ENCODE results near the gene BAIAP3. TPM values are rescaled to one million over a fixed set of nuclear protein-coding genes. Genes with fewer than 3 reads are reported as not detected.

BAIAP3 gene
- total and polyA plus RNA-seq, 2 donors (not counting 3 experiments of a cell fraction or from before 2014, with no cell fraction given), result 0.36 to 0.66 TPM

GRCh38 chr16:1288813-1289476, 44.5 kb upstream of the BAIAP3 start:
- ChIA-PET CTCF (interaction anchor here (0.6 to 0.8 kb wide), 2 partner anchors 12 to 16 kb away, joined by 3 read pairs; no protein-coding TSS in a partner anchor), POLR2A (no interaction called here)
- Histone ChIP-seq H3K9ac (replicated peaks; ENCODE audit: extremely low read depth, insufficient read depth, low read length) (no peak overlapping the region), H3K4me3 (replicated peaks in 1 of 3; ENCODE audit: insufficient read depth in 1 of 3, low read depth in 1 of 3, low read length in 3 of 3) (no peak overlapping the region), H4K20me1 (replicated peaks; ENCODE audit: control insufficient read depth, extremely low read depth, insufficient read depth, low read length) (no peaks in the 10 kb centered on the region), H3K27me3 (ENCODE audit: control insufficient read depth in 2 of 2, insufficient read depth in 2 of 2, low read length in 2 of 2) (peaks cover 17 to 18% of the 10 kb centered on the region in 2 experiments), H3K9me1 (replicated peaks; ENCODE audit: control insufficient read depth, extremely low read depth, insufficient read depth, low read length) (no peaks in the 10 kb centered on the region), H3K27ac (ENCODE audit: insufficient read depth, low read depth, low read length) (no peak overlapping the region), H3K79me2 (ENCODE audit: control insufficient read depth, insufficient read depth, low read length) (no peaks in the 10 kb centered on the region), H3K4me1 (ENCODE audit: control insufficient read depth, extremely low read depth, insufficient read depth, low read length) (no peaks in the 10 kb centered on the region), H3K4me2 (ENCODE audit: insufficient read depth, low read length) (no peak overlapping the region), H3K36me3 (ENCODE audit: control insufficient read depth in 2 of 2, extremely low read depth in 1 of 2, insufficient read depth in 2 of 2, low read length in 2 of 2) (no peaks in the 10 kb centered on the region), H2AFZ (ENCODE audit: low read depth, low read length) (no peak overlapping the region), H3K9me3 (replicated peaks; ENCODE audit: control insufficient read depth, insufficient read depth, low read length) (no peaks in the 10 kb centered on the region)
- TF ChIP-seq POLR2AphosphoS5 (IDR thresholded peaks at IDR 0.05; ENCODE audit: insufficient read depth, low read depth, low read length) (no peak), EZH2 (IDR thresholded peaks at IDR 0.05; ENCODE audit: borderline replicate concordance, low read depth, low read length, severe bottlenecking) (no peak), MYC (IDR thresholded peaks at IDR 0.05; ENCODE audit: low read depth, low read length) (no peak), JUN (IDR thresholded peaks at IDR 0.05; ENCODE audit: borderline replicate concordance, insufficient read depth, insufficient read length, low read depth) (no peak), POLR2A (IDR thresholded peaks at IDR 0.05; ENCODE audit: low read depth, low read length) (no peak), GATA2 (IDR thresholded peaks at IDR 0.05; ENCODE audit: insufficient read depth, insufficient read length, low read depth, low read length) (no peak), MAX (IDR thresholded peaks at IDR 0.05; ENCODE audit: insufficient read depth, insufficient read length) (no peak), CTCF (IDR thresholded peaks at IDR 0.05; ENCODE audit: extremely low read depth in 1 of 2, insufficient read depth in 1 of 2, low read depth in 1 of 2, low read length in 2 of 2) (no peak), FOS (IDR thresholded peaks at IDR 0.05; ENCODE audit: borderline replicate concordance, insufficient read depth, low read length) (no peak)
- no TSS peak for BruUV-seq (replicated peaks)
- dilution Hi-C loops (cut with MboI; ENCODE audit: extremely low pct_ligation_motif_present, low sequenced_read_pairs) (no loop called here), intact Hi-C loops (cut with micrococcal nuclease) (no loop called here)
- DNase-seq (ENCODE audit: low read depth, low spot score) (no peak), FAIRE-seq (no peak)
